Upper lobe of left lung (tissue), 6 donors: ENCODE results near the gene HSPA4L. TPM values are rescaled to one million over a fixed set of nuclear protein-coding genes. Genes with fewer than 3 reads are reported as not detected.

Source experiments
- ATAC-seq, 2 donors: fragments of 200-7000 bp; cut with Tn5 transposase; one replicate each; pipeline ENCODE4 v1.9.1; 2022; ENCODE audit warnings: mild to moderate bottlenecking in 2 of 2, moderate library complexity in 2 of 2; ENCODE audit not compliant: low FRiP score in 2 of 2
- DNase-seq, 2 donors: peaks; one replicate each; pipeline ENCODE4 v3.0.0-alpha.2; 2019 to 2020
- H3K27ac ChIP-seq, 4 donors: fragments of 200-600 bp; sonication (generic); one replicate each; pipeline ENCODE4 v1.5.1; 2016 to 2019
- H3K27me3 ChIP-seq, 4 donors: fragments of 200-600 bp; sonication (generic); one replicate each; pipeline ENCODE4 v1.5.1; 2017 to 2019
- H3K36me3 ChIP-seq, 4 donors: fragments of 200-600 bp; sonication (generic); one replicate each; pipeline ENCODE4 v1.5.1; 2016 to 2019
- H3K4me1 ChIP-seq, 4 donors: fragments of 200-600 bp; sonication (generic); one replicate each; pipeline ENCODE4 v1.5.1; 2018 to 2019
- H3K4me3 ChIP-seq, 4 donors: fragments of 200-600 bp; sonication (generic); one replicate each; pipeline ENCODE4 v1.5.1; 2017 to 2019; ENCODE audit warnings: mild to moderate bottlenecking in 2 of 4, moderate library complexity in 1 of 4
- H3K9me3 ChIP-seq, 4 donors: fragments of 200-600 bp; sonication (generic); one replicate each; pipeline ENCODE4 v1.5.1; 2018 to 2019
- CTCF ChIP-seq, 6 experiments: fragments of 450-650 bp in 4 of 6; fragments of 200-600 bp in 2 of 6; sonication (generic) in 2 of 6; IDR thresholded peaks; one replicate each; pipeline ENCODE4 v1.5.1; 2016 to 2019; ENCODE audit warnings: antibody characterized with exemption in 6 of 6
- EP300 ChIP-seq, 4 donors: sonication (generic); formaldehyde crosslinking; IDR thresholded peaks; one replicate each; pipeline ENCODE4 v1.5.1; 2017; ENCODE audit warnings: antibody characterized with exemption in 4 of 4, control low read depth in 2 of 4
- POLR2A ChIP-seq, 4 donors: fragments of 450-650 bp; IDR thresholded peaks; one replicate each; pipeline ENCODE4 v1.5.1; 2016 to 2017; ENCODE audit warnings: antibody characterized with exemption in 4 of 4, mild to moderate bottlenecking in 2 of 4
- POLR2AphosphoS5 ChIP-seq, 2 donors: sonication (generic); formaldehyde crosslinking; IDR thresholded peaks; one replicate each; pipeline ENCODE4 v1.5.1; 2017; ENCODE audit warnings: antibody characterized with exemption in 2 of 2
- WGBS, 2 donors: methylation state at CpG; one replicate each; pipeline ENCODE4 v1.1.5; 2017 to 2018; 5-methylcytosine and 5-hydroxymethylcytosine counted together
- total RNA-seq, 6 donors: library from RNA; depleted of rRNA in 4 of 6; stranded (reverse); fragments of >200 nt in 4 of 6; gene quantifications; one replicate each; pipeline versions ENCODE4 v1.1.0 to v1.2.1, GENCODE V29; 2016 to 2021
- donor health status: DM: no; HTN: no; CAD: no; lungs with moderate emphysema.
- donor health status: DM: no; HTN: yes; CAD: no; lungs with severe emphysema.

The HSPA4L gene
- total RNA-seq, 6 donors from 2014 or later: 1.3 to 7.7 (median 2.5) TPM

- 61 to 63% methylated on average over 1 of the region's 1 CpG for WGBS, 2 donors
- no peak for DNase-seq
- Histone ChIP-seq H3K4me1 (no peaks in the 10 kb centered on the region), H3K27ac (no peak overlapping the region), H3K9me3 (no peaks in the 10 kb centered on the region), H3K4me3 (no peak overlapping the region), H3K36me3 (no peaks in the 10 kb centered on the region), H3K27me3 (no peaks in the 10 kb centered on the region)
- no peak for TF ChIP-seq POLR2A (IDR thresholded peaks at IDR 0.05)
- no peak for TF ChIP-seq EP300 (IDR thresholded peaks at IDR 0.05)
- no peak for TF ChIP-seq POLR2AphosphoS5 (IDR thresholded peaks at IDR 0.05)
- no peak for TF ChIP-seq CTCF (IDR thresholded peaks at IDR 0.05)
- ATAC-seq: no peak
These were observed 11.4 kb downstream of the HSPA4L start for GRCh38 chr4:127793528-127793927.

GRCh38 chr4:127799711-127800110, 17.6 kb downstream of the HSPA4L start:
- H3K27me3 ChIP-seq: no peaks in the 10 kb centered on the region
- no peaks in the 10 kb centered on the region for H3K4me1 ChIP-seq
- no peak overlapping the region for H3K27ac ChIP-seq
- ATAC-seq (no peak), DNase-seq (no peak)
- no peak for TF ChIP-seq POLR2AphosphoS5 (IDR thresholded peaks at IDR 0.05)
- TF ChIP-seq EP300 (IDR thresholded peaks at IDR 0.05): no peak
- no peak for TF ChIP-seq POLR2A (IDR thresholded peaks at IDR 0.05)
- no peak for TF ChIP-seq CTCF (IDR thresholded peaks at IDR 0.05)
- no peaks in the 10 kb centered on the region for H3K36me3 ChIP-seq
- no peaks in the 10 kb centered on the region for H3K9me3 ChIP-seq
- no peak overlapping the region for H3K4me3 ChIP-seq

GRCh38 chr4:127809173-127809800, 27.2 kb downstream of the HSPA4L start:
- DNase-seq: no peak

GRCh38 chr4:127810551-127810950, 28.4 kb downstream of the HSPA4L start:
- TF ChIP-seq EP300 (IDR thresholded peaks at IDR 0.05) (no peak), CTCF (IDR thresholded peaks at IDR 0.05) (no peak), POLR2A (IDR thresholded peaks at IDR 0.05) (no peak), POLR2AphosphoS5 (IDR thresholded peaks at IDR 0.05) (no peak)
- Histone ChIP-seq H3K27ac (no peak overlapping the region), H3K9me3 (no peaks in the 10 kb centered on the region), H3K27me3 (no peaks in the 10 kb centered on the region), H3K4me1 (no peaks in the 10 kb centered on the region), H3K36me3 (no peaks in the 10 kb centered on the region), H3K4me3 (no peak overlapping the region)
- DNase-seq (no peak), ATAC-seq (no peak)
- 96 to 100% methylated on average over 3 of the region's 3 CpGs for WGBS, 2 donors

More at GRCh38 chr4:127809173-127809800, 27.2 kb downstream of the HSPA4L start:
- Histone ChIP-seq H3K36me3 (no peaks in the 10 kb centered on the region), H3K9me3 (no peaks in the 10 kb centered on the region), H3K27ac (no peak overlapping the region), H3K27me3 (no peaks in the 10 kb centered on the region), H3K4me1 (no peaks in the 10 kb centered on the region), H3K4me3 (no peak overlapping the region)
- TF ChIP-seq POLR2A (IDR thresholded peaks at IDR 0.05): no peak
- TF ChIP-seq CTCF (IDR thresholded peaks at IDR 0.05): no peak
- TF ChIP-seq POLR2AphosphoS5 (IDR thresholded peaks at IDR 0.05): no peak
- TF ChIP-seq EP300 (IDR thresholded peaks at IDR 0.05): no peak
- WGBS, 2 donors: 63 to 78% methylated on average over 6 of the region's 6 CpGs
- ATAC-seq: no peak

GRCh38 chr4:127822430-127822829, 40.3 kb downstream of the HSPA4L start:
- DNase-seq: no peak
- no peaks in the 10 kb centered on the region for H3K9me3 ChIP-seq
- TF ChIP-seq POLR2AphosphoS5 (IDR thresholded peaks at IDR 0.05) (no peak), CTCF (IDR thresholded peaks at IDR 0.05) (no peak), EP300 (IDR thresholded peaks at IDR 0.05) (no peak), POLR2A (IDR thresholded peaks at IDR 0.05) (no peak)
- H3K4me3 ChIP-seq: no peak overlapping the region
- H3K27ac ChIP-seq: no peak overlapping the region
- 59 to 62% methylated on average over 2 of the region's 2 CpGs for WGBS, 2 donors
- H3K36me3 ChIP-seq: no peaks in the 10 kb centered on the region
- no peaks in the 10 kb centered on the region for H3K27me3 ChIP-seq
- no peak for ATAC-seq
- H3K4me1 ChIP-seq: no peaks in the 10 kb centered on the region
